ENCODE results near the gene AQP10.
"Not testable (repeated sequence)": the region's sequence is repeated elsewhere in the genome, so short reads cannot be mapped to it uniquely, and the experiment has no call there.

AQP10 gene

DNA sequence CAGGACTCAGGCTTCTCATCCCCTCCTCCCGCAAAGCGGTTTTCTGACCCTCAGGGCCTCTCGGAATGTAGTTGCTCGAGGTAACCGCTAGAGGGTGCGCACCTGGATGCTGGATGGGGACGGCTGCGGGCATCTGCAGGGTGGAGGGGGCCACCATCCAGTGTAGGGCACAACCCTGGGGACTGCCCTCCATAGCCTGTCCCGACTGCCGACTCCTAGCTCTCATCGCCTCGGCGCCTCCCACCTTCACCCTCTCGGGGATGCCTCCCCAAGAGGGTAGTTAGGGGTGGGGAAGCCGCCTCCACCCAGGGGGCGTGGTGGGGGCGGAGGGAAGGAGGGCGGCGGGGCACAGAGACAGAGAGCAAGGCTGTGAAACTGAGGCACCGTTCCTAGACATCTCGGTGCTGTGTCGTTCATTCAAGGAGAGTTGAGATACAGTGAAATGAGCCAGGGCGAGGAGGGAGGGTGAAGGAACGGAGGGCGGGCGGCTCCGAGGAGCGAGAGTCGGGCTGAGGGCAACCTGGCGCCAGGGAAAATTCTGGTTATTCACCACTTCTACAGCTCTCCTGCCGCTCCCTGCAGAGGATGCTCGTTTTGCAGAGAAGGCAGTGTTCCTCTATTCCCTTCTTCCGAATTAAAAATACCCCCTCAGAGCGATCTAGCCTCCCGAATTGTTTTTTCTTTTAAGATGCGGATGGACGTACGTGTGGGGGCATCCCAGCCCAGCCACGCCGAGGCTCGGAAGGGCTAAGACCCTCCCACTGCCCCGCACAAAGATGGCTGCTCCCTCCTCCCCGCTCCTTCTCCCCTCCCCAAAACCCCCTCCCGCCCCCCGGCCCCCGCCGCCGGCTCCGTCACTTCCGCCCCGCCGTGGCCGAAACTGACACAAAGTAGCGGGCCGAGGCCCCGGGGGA is 4.0 kb downstream of the AQP10 start, which contains the start of gene ATP8B2:
TSS of gene ATP8B2 (plus strand) at position 857 of the 914 bp plus-strand sequence. CDS start 2,617 bp downstream, outside the sequence.
- DNase-seq = peak; percentile 88

DNA sequence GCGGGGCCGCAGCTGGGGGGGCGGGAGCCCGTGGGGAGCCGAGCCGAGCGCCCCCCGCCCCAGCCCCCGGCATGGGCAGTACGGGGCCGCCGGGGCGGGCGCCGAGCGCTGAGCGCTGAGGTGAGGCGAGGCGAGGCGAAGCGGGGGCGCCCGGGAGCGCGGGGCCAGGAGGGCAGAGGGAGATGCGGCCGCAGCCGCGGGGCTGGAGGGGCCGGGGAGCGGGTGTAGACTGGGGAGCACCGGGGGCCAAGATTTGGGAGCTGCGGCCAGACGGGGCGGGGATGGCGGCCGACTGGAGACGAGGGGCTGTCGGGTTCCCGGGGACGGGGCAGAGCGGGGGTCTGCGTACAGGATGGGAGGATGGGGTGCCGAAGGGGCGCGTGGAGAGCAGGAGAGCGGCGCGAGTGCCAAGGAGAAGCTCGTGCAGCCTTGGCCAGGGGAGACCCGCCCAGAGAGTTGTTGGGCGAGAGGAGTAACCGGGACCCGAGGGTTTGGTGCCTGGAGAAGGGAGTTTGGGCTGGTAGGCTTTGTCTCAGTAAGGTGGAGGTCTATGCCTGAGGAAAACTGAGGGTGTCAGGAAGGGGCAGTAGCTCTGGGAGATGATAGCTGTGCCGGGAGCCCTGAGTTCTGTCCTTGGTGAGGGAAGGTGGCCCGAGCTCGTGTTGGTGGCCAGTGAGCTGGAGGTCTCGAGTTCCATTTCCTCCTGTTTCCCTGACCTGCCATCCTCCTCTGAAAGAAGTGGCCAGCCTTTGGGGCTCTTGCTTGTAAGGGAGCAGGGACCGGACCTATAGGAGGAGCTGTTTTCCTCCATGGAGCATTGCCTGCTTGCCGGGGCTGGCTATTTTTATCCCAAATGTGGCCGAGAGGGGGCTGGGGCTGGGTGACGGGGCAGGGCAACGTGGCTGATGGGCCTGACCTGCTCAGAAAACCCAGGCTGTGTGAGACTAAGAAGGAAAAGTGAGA is 5.0 kb downstream of the AQP10 start:
- peak; percentile 55 for DNase-seq

DNA sequence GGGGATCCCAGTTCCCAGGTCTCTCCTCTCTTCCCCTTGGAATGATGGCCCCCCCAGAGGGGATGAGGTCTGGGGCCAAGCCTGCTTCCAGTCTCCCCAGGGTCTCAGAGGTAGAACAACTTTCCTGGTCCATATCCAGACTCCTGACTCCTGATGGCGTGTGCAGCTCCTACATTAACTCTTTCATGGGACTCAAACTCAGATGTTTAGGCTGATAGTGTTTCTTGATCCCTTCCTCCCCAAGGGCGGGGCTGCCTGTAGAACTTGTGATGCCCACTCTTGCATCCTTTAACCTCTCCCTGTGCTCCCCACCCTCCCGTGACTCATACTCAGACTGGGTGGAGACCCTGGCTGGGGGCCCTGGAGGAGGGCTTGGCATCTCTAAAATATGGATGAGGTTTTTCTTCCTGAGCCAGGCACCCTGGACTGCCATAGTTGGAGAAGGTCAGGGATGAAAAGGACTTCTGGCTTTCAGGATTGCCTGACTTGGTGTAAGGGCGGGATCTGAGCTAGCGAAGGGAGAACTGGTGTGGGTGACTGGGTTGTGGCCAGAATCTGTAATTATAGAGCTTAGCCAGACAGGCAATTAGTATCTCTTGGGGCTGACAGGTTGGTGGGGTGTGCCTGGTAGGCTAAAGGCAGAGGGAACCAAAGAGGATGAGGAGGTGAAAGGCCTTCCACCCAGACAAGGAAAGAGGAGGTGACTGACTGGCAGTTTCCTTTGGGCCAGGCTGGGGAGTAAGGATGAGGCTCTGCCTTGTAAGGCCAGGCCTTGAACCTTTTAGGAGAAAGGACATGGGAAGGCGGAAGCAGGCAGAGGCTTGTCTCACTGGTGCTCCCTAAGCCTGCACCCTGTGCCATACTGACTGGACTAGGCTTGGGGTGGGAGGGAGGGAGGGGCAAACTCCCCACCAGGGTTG is 5.9 kb downstream of the AQP10 start:
- DNase-seq = peak; percentile 20

DNA sequence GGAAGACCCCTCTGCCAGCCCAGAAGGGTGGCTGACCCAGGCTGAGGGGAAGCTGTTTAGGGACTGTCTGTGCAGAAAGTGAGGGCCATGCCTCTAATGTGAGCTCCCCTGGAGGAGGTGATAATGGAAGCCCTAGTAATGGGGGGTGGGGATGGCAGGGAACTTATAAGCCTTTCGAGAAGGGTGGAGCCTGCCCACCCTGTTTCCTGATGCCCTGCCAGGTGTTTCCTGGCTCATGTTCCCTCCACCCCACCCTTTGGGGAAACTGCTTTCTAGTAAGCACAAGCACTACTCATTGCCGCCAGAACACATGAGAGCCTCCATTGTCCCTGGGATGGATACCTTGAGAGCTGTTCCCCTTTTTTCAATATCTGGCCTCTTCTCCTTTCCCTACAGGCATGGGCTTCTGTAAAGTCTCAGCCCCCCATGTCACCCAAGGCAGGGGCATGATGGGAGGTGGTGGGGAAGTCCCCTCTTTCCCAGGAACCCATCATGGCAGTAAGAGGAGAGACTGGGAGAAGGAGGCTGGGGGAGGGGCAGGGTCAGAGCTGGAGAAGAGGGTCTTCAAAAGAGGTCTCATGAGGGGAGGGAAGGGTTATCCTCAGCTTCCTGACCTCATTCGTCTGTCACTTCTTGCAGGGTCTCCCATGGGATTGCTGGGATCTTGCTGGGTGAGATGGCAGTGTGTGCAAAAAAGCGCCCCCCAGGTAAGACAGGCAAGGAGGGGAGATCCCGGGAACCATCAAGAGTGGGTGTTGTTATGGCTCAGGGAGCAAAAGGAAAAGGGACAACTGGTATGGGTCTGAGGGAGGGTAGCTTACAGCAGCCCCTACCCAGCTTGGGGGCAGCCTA is 6.8 kb downstream of the AQP10 start:
- peak; percentile 66 for DNase-seq

DNA sequence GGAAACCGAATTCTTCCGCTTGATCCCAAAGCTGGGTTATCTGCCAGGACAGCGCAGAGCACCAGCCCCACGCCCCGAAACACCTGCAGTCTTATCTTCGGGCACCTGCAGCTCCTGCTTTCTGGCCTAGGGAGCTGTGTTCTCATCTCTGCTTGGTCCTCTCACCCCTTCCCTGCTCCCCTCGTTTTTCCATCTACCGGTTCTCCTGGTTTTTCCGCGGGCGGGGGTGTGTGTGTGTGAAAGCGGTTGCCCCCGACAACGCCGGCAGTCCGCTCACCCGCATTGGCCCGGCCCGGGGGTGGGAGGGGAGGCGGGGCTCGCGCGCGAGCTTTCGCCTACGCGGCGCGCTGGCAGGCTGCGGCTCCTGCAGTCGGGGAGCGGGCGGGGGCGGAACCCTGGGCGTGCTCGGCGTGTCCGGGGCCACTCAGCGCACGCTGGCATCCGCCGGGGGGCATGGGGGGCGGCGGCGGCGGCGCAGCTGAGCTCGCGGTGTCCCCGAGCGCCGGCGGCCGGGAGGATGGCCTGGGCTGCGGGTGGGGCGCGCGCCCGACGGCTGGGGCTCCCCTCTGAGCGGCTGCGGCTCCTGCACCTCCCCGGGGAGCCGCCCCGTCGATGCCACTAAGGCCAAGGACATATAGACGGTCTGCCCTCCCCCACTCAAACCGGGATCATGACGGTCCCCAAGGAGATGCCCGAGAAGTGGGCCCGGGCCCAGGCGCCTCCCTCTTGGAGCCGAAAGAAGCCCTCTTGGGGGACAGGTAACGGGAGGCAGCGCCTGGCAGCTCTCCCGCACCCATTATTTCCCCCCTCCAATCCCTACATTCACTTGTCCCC is 7.6 kb downstream of the AQP10 start:
- DNase-seq = peak; percentile 90

DNA sequence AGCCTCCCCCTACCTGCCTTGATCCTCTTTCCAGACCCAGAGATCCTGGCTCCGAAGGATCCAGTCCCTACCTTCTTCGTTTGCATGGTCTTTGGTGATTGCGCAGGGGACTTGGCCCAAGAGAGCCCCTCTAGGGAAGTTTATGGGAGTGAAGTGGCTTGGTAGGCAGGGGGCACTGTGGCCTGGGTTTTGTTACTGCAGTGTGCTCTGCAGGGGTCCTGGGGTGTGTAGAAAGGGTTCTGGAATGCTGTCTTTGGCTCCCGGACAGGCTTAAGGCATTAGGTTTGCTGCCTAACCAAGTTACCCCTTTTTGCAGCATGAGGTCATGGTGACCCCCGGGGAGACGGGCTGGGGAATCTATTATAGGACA is 8.2 kb downstream of the AQP10 start:
- DNase-seq = no peak

DNA sequence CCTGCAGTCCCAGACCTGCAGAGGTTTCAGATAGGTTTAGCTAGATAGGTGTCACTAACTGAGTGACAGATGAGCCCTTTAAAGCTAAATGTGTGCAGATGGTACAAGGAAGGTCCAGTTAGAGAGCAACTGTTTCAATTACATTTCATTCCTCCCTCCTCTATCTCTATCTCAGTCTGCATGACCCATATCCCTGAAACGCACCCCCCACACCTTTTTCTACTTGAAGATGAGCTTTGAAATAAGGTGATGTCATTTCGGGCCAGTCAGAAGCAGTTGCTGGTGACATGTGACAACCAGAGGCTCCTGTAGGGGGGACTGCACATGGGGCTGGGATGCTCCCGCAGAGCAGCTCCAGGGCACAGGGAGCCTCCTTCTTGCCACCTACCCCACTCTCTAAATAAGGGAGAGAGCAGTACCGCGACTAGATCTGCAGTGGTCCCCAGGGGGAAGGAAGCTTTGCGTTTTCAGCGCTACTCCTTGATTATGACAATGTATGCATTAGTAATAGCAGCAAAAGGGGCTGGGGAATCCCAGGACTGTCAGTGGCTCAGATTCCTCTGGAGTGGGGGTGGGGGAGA is 8.7 kb downstream of the AQP10 start:
- DNase-seq = peak; percentile 55

DNA sequence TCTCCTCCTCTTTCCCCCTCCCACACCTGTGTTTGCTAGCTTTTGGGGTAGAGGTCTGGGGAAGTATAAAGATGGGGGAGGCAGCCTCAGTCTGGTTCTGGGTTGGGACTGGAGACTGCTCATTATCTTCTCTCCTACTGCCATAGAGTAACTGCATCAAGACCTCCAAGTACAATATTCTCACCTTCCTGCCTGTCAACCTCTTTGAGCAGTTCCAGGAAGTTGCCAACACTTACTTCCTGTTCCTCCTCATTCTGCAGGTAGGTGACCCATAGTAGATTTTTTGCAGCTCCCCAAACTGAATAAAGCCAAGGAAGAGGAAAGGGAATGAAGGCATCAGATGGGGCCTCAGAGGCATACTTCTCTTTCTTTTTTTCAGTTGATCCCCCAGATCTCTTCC is 9.8 kb downstream of the AQP10 start:
- DNase-seq = peak; percentile 30

DNA sequence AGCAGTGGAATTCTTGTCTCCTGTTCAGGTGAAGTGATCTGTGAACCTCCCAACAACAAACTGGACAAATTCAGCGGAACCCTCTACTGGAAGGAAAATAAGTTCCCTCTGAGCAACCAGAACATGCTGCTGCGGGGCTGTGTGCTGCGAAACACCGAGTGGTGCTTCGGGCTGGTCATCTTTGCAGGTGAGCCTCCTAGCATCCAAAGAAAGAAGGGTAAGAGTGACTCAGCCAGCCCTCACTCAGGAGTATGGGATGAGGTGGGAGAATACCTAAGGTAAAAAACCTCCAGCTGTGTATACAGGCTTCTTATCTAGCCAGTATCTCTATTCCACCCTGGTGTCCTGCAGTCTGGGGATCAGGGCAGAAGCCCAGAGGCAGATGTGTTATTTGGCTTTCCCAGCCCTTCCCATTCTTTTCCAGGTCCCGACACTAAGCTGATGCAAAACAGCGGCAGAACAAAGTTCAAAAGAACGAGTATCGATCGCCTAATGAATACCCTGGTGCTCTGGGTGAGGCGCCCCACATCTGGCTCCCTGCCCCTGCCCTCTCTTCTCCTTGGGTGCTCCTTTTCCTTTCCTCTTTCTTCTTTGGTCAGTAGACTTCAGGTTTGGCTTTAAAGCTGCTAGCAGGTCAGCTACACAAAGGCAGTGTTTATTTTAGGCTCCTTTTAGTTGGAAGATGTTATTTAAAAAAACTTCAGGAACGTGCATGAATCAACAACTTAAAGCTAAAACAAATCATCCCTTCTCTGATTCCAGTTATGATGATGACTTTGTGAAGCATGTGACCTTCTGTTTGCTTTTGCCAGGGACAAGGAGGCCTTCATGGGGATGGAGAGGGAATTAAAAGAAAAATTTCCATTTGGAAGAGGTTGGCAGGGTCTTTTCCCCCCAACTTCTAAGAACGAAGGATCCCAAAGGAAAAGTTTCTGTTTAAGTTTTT is 13.5 kb downstream of the AQP10 start:
- no peak for DNase-seq

DNA sequence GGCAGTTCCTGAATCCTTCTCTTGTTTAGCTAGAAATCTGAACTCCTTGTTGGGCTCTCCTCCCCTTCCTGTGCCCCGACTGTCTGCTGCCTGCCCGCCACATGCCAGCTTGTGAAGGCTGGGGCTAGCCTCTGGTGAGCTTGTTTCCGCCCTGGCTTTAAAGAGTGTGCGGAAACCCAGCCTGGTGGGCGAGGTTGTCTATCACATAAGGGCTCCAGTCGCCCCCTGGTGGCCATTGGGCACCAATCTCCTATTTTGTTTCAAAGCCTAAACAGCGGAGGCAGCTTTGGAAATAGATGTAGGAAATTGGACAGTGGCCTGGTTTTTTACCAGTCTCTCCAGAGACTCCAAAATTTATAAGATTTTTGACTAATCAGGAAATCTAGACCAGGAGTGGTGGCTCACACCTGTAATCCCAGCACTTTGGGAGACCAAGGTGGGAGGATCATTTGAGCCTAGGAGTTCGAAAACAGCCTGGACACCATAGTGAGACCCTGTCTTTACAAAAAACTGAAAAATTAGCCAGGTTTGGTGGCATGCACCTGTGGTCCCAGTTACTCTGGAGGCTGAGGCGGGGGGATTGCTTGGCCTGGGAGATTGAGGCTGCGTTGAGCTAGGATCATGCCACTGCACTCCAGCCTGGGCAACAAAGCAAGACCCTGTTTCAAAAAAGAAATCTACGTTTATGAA is 14.3 kb downstream of the AQP10 start:
- DNase-seq = peak; percentile 92

DNA sequence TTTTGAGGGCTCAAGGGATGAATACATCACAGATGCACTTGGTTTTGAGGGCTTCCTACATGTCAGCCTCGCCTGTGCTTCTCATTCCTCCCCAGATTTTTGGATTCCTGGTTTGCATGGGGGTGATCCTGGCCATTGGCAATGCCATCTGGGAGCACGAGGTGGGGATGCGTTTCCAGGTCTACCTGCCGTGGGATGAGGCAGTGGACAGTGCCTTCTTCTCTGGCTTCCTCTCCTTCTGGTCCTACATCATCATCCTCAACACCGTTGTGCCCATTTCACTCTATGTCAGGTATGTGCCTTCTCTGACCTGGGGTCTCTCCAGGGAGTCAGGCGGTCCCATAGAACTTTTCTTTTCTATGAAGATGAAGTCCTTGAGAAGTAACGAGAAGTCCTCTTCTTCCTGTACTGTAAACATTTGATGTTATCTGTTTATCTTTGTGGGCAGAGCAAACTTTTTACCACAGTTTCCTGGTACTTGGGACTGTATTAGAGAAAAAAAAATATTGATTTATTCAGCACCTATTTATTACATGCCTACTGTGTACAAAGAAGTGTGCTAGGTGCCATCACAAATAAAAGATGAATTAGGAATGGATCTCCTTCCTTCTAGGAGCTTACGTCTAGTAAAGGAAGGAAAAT is 16.5 kb downstream of the AQP10 start:
- DNase-seq = peak; percentile 63

DNA sequence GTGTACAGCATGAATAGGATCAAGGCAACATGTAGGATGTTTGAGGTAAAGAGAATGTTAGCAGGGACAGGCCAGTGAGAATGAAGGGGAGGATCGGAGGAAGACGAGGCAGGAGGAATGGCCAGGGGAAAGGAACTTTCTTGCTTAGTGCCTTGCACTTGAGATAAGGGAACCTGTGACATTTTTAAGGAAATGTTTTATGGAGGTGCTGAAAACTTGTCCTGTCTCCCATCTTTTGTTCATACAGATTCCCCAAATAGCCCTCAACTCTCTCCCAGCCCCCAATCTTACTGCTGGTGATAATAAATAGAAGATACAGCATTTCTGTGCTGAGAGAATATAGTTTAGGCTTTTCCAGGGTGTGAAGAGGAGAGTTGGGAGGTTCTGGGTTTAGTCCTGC is 18.0 kb downstream of the AQP10 start:
- no peak for DNase-seq

DNA sequence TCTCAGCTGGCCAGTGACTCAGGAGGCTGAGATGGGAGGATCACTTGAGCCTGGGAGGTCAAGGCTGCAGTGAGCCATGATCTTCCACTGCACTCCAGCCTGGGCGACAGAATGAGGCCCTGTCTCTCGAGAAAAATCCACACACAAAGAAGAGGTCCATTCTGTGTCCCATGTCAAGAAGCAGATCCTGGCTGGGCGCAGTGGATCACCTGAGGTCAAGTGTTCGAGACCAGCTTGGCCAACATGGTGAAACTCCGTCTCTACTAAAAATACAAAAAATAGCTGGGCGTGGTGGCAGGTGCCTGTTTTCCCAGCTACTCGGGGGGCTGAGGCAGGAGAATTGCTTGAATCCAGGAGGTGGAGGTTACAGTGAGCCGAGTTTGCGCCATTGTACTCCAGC is 20.5 kb downstream of the AQP10 start:
- DNase-seq = not testable (repeated sequence)

DNA sequence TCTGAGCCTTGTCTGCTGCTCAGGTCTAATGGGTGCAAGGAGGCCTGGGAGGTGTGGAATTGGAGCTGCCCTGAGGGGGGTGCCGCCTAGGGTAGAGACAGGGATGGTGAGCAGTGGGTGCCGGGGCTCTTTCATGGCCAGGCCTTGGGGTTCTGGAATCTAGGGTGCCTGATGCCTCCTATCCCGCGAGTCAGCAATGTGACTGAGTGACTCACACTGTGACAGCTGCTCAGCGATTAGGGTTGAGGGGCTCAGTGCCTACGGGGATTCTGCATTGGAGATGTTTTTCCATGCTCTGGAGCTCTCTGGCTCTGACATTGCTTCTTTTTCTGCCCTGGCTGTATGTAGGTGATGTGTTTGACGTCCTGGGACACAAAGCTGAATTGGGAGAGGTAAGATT is 21.2 kb downstream of the AQP10 start:
- DNase-seq = no peak

DNA sequence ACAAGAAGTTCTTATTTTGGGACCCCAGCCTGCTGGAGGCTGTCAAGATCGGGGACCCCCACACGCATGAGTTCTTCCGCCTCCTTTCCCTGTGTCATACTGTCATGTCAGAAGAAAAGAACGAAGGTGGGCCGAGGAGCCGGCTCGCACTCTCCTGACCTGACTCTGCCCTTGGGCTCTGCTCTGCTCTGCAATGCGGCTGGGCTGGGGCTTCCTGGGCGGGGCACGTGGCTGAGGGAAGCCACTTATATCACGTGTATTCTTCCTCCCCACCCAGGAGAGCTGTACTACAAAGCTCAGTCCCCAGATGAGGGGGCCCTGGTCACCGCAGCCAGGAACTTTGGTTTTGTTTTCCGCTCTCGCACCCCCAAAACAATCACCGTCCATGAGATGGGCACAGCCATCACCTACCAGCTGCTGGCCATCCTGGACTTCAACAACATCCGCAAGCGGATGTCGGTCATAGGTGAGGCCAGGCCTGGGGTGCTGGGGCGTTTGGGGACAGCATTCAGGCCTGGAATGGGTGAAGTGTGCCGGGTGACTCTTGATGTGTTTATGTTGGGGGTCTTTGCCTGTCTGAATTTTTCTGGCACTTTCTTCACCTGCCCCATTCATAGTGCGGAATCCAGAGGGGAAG is 22.1 kb downstream of the AQP10 start:
- peak; percentile 83 for DNase-seq

DNA sequence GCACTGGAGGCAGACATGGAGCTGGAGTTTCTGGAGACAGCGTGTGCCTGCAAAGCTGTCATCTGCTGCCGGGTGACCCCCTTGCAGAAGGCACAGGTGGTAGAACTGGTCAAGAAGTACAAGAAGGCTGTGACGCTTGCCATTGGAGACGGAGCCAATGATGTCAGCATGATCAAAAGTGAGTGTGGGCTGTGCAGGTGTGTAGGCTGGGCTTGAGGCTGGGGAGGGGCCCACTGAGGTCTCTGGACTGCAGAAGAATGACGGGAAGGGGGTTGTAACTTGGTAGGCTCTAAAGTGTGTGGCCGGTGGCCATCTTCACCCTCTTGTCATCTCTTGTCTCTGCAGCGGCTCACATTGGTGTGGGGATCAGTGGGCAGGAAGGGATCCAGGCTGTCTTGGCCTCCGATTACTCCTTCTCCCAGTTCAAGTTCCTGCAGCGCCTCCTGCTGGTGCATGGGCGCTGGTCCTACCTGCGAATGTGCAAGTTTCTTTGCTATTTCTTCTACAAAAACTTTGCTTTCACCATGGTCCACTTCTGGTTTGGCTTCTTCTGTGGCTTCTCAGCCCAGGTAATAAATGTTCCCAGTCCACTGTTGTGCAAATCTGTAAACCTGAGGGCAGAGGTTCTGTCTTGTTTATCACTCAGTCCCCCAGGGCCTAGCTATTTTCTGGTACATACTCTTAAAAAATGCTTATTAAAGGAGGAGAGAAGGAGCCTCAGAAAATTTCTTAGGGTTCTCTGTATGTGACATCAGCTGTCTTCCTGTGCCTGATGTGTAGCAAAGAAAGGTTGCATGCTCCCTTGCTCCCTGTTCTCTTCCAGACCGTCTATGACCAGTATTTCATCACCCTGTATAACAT is 24.3 kb downstream of the AQP10 start:
- DNase-seq = peak; percentile 83
